Activated T-cell treated with anti-CD3 and anti-CD28 coated beads, Interleukin-2, amount 50 U/mL, for 48 hours (primary cell): Measurements from ENCODE around the gene CUL3.

Experiments
- DNase-seq, 2 experiments: peaks; one replicate each; pipeline ENCODE4 v3.0.0-alpha.2; 2020

CUL3 gene

GRCh38 chr2:224466304-224466895 is 118.8 kb downstream of the CUL3 start:
- no peak for DNase-seq

- no peak for DNase-seq
Measured at GRCh38 chr2:224461391-224461790, 123.8 kb downstream of the CUL3 start.

- no peak for DNase-seq
Measured at GRCh38 chr2:224457408-224458096, 127.6 kb downstream of the CUL3 start.

DNA sequence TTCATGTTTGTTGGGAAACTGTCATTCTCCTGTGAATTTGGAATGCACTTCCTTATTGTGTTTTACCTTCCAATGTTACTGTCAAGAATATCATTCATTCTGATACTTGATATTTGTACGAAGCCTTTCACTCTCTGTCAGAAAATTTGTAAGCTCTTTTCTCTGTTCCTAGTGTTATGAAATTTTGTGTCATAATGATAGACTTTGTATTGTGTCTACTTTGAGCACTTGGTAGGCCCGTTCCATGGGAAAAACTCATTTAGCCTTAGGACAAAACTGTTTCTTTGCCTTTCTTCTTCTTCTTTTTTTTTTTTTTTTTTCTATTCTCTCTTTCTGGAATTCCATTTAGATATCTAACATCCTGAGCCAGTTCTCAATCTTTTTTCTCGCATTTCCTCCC is 131.3 kb downstream of the CUL3 start:
- no peak for DNase-seq

GRCh38 chr2:224449212-224450147 is 135.7 kb downstream of the CUL3 start:
- DNase-seq: no peak

DNA sequence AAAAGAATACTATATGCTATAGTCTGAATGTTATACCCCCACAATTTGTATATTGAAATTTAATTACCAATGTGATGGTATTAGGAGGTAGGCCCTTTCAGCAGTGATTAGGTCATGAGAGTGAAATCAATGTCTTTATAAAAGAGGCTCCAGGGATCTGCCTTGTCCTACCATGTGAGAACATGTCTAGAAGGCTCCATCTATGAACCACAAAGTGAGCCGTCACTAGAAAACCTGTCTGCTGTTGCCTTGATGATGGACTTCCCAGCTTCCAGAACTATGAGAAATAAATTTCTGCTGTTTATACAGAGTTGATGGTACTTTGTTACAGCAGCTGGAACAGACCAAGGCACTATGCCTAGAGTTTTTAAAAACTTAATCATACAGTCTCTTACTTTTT is 136.9 kb downstream of the CUL3 start:
- no peak for DNase-seq

DNA sequence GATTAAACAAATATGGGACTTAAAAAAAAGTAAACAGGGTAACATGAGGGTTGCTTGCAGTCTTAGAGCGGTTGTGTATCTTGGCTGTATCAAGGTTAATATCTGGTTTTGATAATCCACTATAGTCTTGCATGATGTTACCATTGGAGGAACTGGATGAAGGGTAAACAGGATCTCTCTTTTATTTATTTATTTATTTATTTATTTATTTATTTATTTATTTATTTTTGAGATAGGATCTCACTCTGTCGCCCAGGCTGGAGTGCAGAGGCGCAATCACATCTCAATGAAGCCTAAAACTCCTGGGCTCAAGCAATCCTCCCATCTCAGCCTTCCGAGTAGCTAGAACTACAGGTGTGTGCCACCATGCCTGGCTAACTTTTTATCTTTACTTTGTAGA is 140.4 kb downstream of the CUL3 start:
- no peak for DNase-seq

GRCh38 chr2:224444021-224444420 is 141.1 kb downstream of the CUL3 start:
- no peak for DNase-seq

DNA sequence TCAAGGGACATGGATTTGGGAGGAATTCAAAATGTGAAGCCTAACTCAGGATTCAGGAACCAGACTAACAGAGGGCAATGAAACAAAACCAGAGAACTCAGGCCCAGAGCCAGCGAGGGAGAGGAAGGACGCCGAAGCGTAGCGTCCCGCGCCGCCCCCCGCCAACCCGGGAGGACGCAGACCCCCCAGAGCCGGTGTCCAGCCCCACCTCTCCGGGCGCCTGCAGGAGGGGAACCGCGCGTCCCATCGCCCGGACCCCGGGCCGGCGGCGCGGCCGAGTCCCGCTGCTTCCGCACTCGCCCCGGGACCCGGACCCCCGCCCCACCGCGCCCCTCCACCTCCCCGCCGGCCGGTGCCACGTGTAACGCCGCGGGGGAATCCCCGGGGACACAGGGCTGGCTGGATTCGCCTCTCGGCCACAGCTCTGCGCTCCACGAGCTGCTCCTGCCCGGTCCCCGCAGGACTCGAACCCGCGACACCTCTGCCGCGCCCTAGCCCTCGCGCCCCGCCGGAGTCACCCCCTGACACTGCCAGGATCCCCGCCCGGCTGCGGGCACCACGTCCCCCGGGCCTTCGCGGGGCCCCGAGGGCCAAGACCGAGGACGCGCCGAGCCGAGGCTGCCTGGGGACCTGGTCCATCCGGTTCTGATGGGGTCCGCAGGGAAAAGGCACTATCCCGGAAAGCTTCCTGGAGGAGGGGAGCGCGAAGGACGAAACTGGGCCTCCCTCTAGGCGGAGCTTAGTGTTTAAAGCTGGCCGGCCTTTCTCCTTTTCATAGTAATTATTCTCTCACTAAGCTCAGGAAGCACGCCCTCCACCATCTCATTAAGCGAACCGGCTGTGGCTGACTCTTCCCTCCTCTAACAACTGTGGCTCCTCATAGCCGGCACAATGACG is 142.8 kb downstream of the CUL3 start:
- peak in 1 of 2 experiments; percentile 34 for DNase-seq

GRCh38 chr2:224440988-224441387 is 144.2 kb downstream of the CUL3 start:
- DNase-seq: no peak

DNA sequence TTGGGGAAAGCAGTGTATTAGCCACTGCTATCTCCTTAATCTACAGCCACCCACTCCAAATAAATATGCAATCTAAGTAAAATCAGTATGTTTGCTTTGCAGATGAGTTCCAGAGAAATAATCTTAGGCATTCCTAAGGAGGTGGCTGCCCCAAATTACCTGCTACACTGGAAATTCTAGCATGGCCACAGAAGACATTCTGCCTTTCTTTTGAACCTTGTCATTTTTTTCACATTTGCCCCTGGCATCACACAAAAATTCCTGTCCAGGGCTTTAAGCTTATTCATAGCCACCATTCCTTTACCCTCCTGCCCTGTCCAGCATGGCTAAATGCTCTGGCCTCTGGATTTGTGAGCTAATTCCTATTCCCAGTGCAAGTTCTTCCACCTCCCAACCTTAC is 146.4 kb downstream of the CUL3 start:
- no peak for DNase-seq

GRCh38 chr2:224436634-224437033 is 148.5 kb downstream of the CUL3 start:
- DNase-seq: no peak

GRCh38 chr2:224434618-224435017 is 150.5 kb downstream of the CUL3 start:
- DNase-seq: no peak

- no peak for DNase-seq
Measured at GRCh38 chr2:224433442-224433841, 151.7 kb downstream of the CUL3 start.

GRCh38 chr2:224432003-224432579 is 153.1 kb downstream of the CUL3 start:
- DNase-seq: no peak

DNA sequence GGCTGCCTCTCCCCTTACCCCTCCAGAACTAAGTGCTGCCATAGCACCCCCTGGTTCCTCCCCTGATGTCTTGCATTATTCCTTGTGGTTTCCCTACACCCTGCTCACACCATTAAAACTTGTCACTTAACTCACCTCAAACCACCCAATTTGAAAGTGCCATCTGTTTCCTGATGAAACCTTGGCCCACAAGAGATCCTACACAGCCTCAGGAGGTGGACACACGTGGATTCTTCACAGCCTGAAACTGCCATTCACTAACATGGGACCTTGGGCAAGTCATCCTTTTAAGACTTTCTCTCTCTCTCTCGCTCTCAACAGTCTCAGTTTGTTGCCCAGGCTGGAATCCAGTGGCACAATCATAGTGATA is 155.7 kb downstream of the CUL3 start:
- no peak for DNase-seq

DNA sequence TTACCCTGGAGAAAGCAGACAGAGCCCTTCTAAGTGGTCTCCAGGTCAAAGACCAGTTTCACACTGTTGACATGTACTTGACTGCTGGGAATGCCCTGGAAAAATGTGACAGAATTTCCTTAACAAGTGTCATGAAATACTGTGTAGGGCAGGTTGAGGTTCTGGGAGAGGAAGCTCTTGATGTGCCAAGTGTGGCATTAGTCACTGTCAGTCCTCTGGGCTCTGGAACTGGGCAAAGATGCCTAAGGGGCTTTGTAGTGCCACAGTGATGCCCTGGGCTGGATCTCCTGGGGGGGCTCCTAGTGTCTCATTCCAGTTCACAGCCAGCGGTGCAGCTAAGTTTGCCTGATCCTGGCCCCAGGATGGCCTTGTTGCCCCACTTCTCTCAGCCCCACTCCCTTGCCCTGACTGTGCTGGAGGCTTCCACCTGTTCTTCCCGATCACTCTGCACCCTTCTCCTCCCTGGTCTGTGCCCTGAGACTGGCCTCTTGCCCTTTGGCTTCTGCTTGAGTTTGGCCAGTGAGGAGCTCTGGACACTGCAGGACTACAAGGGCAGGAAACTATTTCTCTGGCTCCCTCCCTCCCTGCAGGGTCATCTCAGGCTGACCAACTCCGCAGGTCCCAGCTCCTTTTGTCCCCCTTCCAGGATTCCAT is 156.2 kb downstream of the CUL3 start:
- no peak for DNase-seq

DNA sequence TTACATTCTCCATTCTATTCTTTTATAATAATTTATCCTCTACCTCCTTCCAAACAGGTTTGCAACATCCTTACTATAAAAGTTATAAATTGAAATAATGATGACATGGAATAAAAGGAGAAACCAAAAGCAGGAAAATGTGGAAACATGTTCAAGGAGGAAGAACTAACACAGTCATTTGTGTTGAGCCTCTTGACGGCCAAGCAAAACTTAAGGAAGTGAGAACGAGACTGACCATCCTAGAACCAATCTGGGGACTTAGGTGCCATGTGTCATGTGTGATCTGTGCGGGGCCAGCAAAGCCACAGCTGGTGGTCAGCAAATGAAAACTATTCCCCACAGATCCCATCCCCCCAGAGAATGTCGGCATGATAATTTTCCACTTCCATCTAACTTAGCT is 157.7 kb downstream of the CUL3 start:
- no peak for DNase-seq

- no peak for DNase-seq
Measured at GRCh38 chr2:224426656-224427055, 158.5 kb downstream of the CUL3 start.

DNA sequence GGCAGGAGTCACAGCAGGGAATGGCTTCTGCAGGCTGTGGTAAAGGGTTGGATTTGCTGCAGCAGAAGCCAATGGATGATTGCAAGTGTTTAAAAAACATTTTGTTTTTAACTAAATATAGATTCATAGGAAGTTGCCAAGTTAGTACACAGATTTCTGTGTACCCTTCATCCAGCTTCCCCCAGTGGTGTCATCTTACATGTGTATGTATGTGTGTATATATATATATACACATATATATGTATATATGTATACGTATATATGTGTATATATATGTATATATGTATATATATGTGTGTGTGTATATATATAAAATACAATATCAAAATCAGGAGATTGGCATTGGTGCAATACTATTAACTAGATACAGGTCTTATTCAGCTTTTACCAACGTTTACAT is 164.1 kb downstream of the CUL3 start:
- DNase-seq: no peak
